ENCODE data around the gene KDM8. TPM values are rescaled to one million over a fixed set of nuclear protein-coding genes. Genes with fewer than 3 reads are reported as not detected.

Gene KDM8
- total RNA-seq, 1 donor from 2014 or later: 8.3 TPM

- Mint-ChIP-seq H3K9me3 (ENCODE audit: unreplicated experiment) (no peaks in the 10 kb centered on the region), H3K27ac (ENCODE audit: unreplicated experiment) (no peak overlapping the region), H3K4me3 (ENCODE audit: unreplicated experiment) (no peak overlapping the region), H3K27me3 (ENCODE audit: unreplicated experiment) (no peaks in the 10 kb centered on the region), H3K4me1 (ENCODE audit: unreplicated experiment) (peaks cover 15% of the 10 kb centered on the region), H3K36me3 (ENCODE audit: unreplicated experiment) (no peaks in the 10 kb centered on the region)
- DNase-seq (ENCODE audit: extremely low spot score, unreplicated experiment): no peak
- TF ChIP-seq CTCF (IDR thresholded peaks at IDR 0.05): no peak
Measured at GRCh38 chr16:27226476-27226875, 23.1 kb downstream of the KDM8 start.

GRCh38 chr16:27226976-27227705 lies 23.8 kb downstream of the KDM8 start:
- TF ChIP-seq CTCF (IDR thresholded peaks at IDR 0.05): no peak
- Mint-ChIP-seq H3K27ac (ENCODE audit: unreplicated experiment) (no peak overlapping the region), H3K4me3 (ENCODE audit: unreplicated experiment) (no peak overlapping the region), H3K27me3 (ENCODE audit: unreplicated experiment) (no peaks in the 10 kb centered on the region), H3K9me3 (ENCODE audit: unreplicated experiment) (no peaks in the 10 kb centered on the region), H3K36me3 (ENCODE audit: unreplicated experiment) (no peaks in the 10 kb centered on the region), H3K4me1 (ENCODE audit: unreplicated experiment) (peaks cover 12% of the 10 kb centered on the region)
- DNase-seq (ENCODE audit: extremely low spot score, unreplicated experiment): no peak

- Mint-ChIP-seq H3K36me3 (ENCODE audit: unreplicated experiment) (no peaks in the 10 kb centered on the region), H3K27ac (ENCODE audit: unreplicated experiment) (no peak overlapping the region), H3K9me3 (ENCODE audit: unreplicated experiment) (no peaks in the 10 kb centered on the region), H3K4me3 (ENCODE audit: unreplicated experiment) (no peak overlapping the region), H3K4me1 (ENCODE audit: unreplicated experiment) (peaks cover 3% of the 10 kb centered on the region), H3K27me3 (ENCODE audit: unreplicated experiment) (no peaks in the 10 kb centered on the region)
- TF ChIP-seq CTCF (IDR thresholded peaks at IDR 0.05): no peak
- no peak for DNase-seq (ENCODE audit: extremely low spot score, unreplicated experiment)
Measured at GRCh38 chr16:27228045-27228444, 24.7 kb downstream of the KDM8 start.

- TF ChIP-seq CTCF (IDR thresholded peaks at IDR 0.05): no peak
- no peak for DNase-seq (ENCODE audit: extremely low spot score, unreplicated experiment)
- no peaks in the 10 kb centered on the region for H3K27me3 Mint-ChIP-seq (ENCODE audit: unreplicated experiment)
- no peaks in the 10 kb centered on the region for H3K36me3 Mint-ChIP-seq (ENCODE audit: unreplicated experiment)
- H3K4me3 Mint-ChIP-seq (ENCODE audit: unreplicated experiment): no peak overlapping the region
- H3K27ac Mint-ChIP-seq (ENCODE audit: unreplicated experiment): no peak overlapping the region
- no peaks in the 10 kb centered on the region for H3K4me1 Mint-ChIP-seq (ENCODE audit: unreplicated experiment)
- H3K9me3 Mint-ChIP-seq (ENCODE audit: unreplicated experiment): no peaks in the 10 kb centered on the region
Measured at GRCh38 chr16:27228621-27229501, 25.5 kb downstream of the KDM8 start.

GRCh38 chr16:27229891-27230470 lies 26.7 kb downstream of the KDM8 start:
- no peaks in the 10 kb centered on the region for H3K27me3 Mint-ChIP-seq (ENCODE audit: unreplicated experiment)
- no peak for TF ChIP-seq CTCF (IDR thresholded peaks at IDR 0.05)
- DNase-seq (ENCODE audit: extremely low spot score, unreplicated experiment): no peak
- no peak overlapping the region for H3K27ac Mint-ChIP-seq (ENCODE audit: unreplicated experiment)
- H3K4me3 Mint-ChIP-seq (ENCODE audit: unreplicated experiment): no peak overlapping the region
- H3K9me3 Mint-ChIP-seq (ENCODE audit: unreplicated experiment): no peaks in the 10 kb centered on the region
- no peaks in the 10 kb centered on the region for H3K36me3 Mint-ChIP-seq (ENCODE audit: unreplicated experiment)
- peaks cover 3% of the 10 kb centered on the region for H3K4me1 Mint-ChIP-seq (ENCODE audit: unreplicated experiment)

Measured in osteocyte (in vitro differentiated cells).